Measurements from ENCODE around the gene FSIP1.

The FSIP1 gene

GRCh38 chr15:39613271-39613670 lies 169.4 kb downstream of the FSIP1 start:
- no peak for TF ChIP-seq CTCF (IDR thresholded peaks at IDR 0.05; ENCODE audit: insufficient read depth, low read length, poor library complexity, severe bottlenecking)

GRCh38 chr15:39610665-39611064 lies 172.0 kb downstream of the FSIP1 start:
- no peaks in the 10 kb centered on the region for H3K27me3 ChIP-seq (replicated peaks; ENCODE audit: control insufficient read depth, insufficient read depth, low read length)
- TF ChIP-seq CTCF (IDR thresholded peaks at IDR 0.05; ENCODE audit: insufficient read depth, low read length, poor library complexity, severe bottlenecking) = no peak
- no peak for DNase-seq (ENCODE audit: extremely low read depth, insufficient read length)
- H3K36me3 ChIP-seq (ENCODE audit: control insufficient read depth, insufficient read depth, low read length) = no peaks in the 10 kb centered on the region
- H3K4me3 ChIP-seq (replicated peaks; ENCODE audit: low read depth, low read length) = no peak overlapping the region

More at GRCh38 chr15:39613271-39613670, 169.4 kb downstream of the FSIP1 start:
- H3K4me3 ChIP-seq (replicated peaks; ENCODE audit: low read depth, low read length) = no peak overlapping the region
- no peaks in the 10 kb centered on the region for H3K27me3 ChIP-seq (replicated peaks; ENCODE audit: control insufficient read depth, insufficient read depth, low read length)
- DNase-seq (ENCODE audit: extremely low read depth, insufficient read length) = no peak
- H3K36me3 ChIP-seq (ENCODE audit: control insufficient read depth, insufficient read depth, low read length) = no peaks in the 10 kb centered on the region

GRCh38 chr15:39609166-39609916 lies 173.3 kb downstream of the FSIP1 start:
- no peak overlapping the region for H3K4me3 ChIP-seq (replicated peaks; ENCODE audit: low read depth, low read length)
- no peak for DNase-seq (ENCODE audit: extremely low read depth, insufficient read length)
- no peaks in the 10 kb centered on the region for H3K27me3 ChIP-seq (replicated peaks; ENCODE audit: control insufficient read depth, insufficient read depth, low read length)
- no peaks in the 10 kb centered on the region for H3K36me3 ChIP-seq (ENCODE audit: control insufficient read depth, insufficient read depth, low read length)
- TF ChIP-seq CTCF (IDR thresholded peaks at IDR 0.05; ENCODE audit: insufficient read depth, low read length, poor library complexity, severe bottlenecking) = no peak

GRCh38 chr15:39608185-39609139 lies 174.2 kb downstream of the FSIP1 start:
- Histone ChIP-seq H3K36me3 (ENCODE audit: control insufficient read depth, insufficient read depth, low read length) (no peaks in the 10 kb centered on the region), H3K4me3 (replicated peaks; ENCODE audit: low read depth, low read length) (no peak overlapping the region), H3K27me3 (replicated peaks; ENCODE audit: control insufficient read depth, insufficient read depth, low read length) (no peaks in the 10 kb centered on the region)
- no peak for TF ChIP-seq CTCF (IDR thresholded peaks at IDR 0.05; ENCODE audit: insufficient read depth, low read length, poor library complexity, severe bottlenecking)
- DNase-seq (ENCODE audit: extremely low read depth, insufficient read length) = no peak

- no peak for DNase-seq (ENCODE audit: extremely low read depth, insufficient read length)
- Histone ChIP-seq H3K36me3 (ENCODE audit: control insufficient read depth, insufficient read depth, low read length) (no peaks in the 10 kb centered on the region), H3K27me3 (replicated peaks; ENCODE audit: control insufficient read depth, insufficient read depth, low read length) (no peaks in the 10 kb centered on the region), H3K4me3 (replicated peaks; ENCODE audit: low read depth, low read length) (no peak overlapping the region)
- no peak for TF ChIP-seq CTCF (IDR thresholded peaks at IDR 0.05; ENCODE audit: insufficient read depth, low read length, poor library complexity, severe bottlenecking)
These were observed 177.5 kb downstream of the FSIP1 start for GRCh38 chr15:39605146-39605545.

All from GM06990 (cell line).